ENCODE data around the gene PRPF19. TPM values are rescaled to one million over a fixed set of nuclear protein-coding genes. Genes with fewer than 3 reads are reported as not detected.

The PRPF19 gene
- total RNA-seq, 1 donor from 2014 or later: 136 TPM

- intact Hi-C loops (cut with micrococcal nuclease): no loop called here
These were observed 42.5 kb downstream of the PRPF19 start for GRCh38 chr11:60863550-60864521.

- intact Hi-C loops (cut with micrococcal nuclease): no loop called here
These were observed 44.2 kb downstream of the PRPF19 start for GRCh38 chr11:60862171-60862570.

GRCh38 chr11:60860943-60861342 lies 45.4 kb downstream of the PRPF19 start:
- intact Hi-C loops (cut with micrococcal nuclease): no loop called here

GRCh38 chr11:60859616-60860250 lies 46.7 kb downstream of the PRPF19 start:
- intact Hi-C loops (cut with micrococcal nuclease): no loop called here

- intact Hi-C loops (cut with micrococcal nuclease): no loop called here
These were observed 47.5 kb downstream of the PRPF19 start for GRCh38 chr11:60858731-60859464.

- intact Hi-C loops (cut with micrococcal nuclease): no loop called here
These were observed 48.1 kb downstream of the PRPF19 start for GRCh38 chr11:60858236-60858635.

GRCh38 chr11:60857378-60858232 lies 48.8 kb downstream of the PRPF19 start:
- intact Hi-C loops (cut with micrococcal nuclease): no loop called here

GRCh38 chr11:60855726-60856633 lies 50.4 kb downstream of the PRPF19 start, which contains the start of gene PTGDR2:
Gene PTGDR2, minus strand, starts transcription at chr11:60855950. Its CDS starts 2,228 bp downstream, at chr11:60853722.
- intact Hi-C loops (cut with micrococcal nuclease): no loop called here

- intact Hi-C loops (cut with micrococcal nuclease): no loop called here
These were observed 51.3 kb downstream of the PRPF19 start for GRCh38 chr11:60854847-60855725.

- intact Hi-C loops (cut with micrococcal nuclease): no loop called here
These were observed 52.1 kb downstream of the PRPF19 start for GRCh38 chr11:60854140-60854846.

- intact Hi-C loops (cut with micrococcal nuclease): no loop called here
These were observed 53.1 kb downstream of the PRPF19 start for GRCh38 chr11:60852982-60853950.

- intact Hi-C loops (cut with micrococcal nuclease): no loop called here
These were observed 54.0 kb downstream of the PRPF19 start for GRCh38 chr11:60852117-60852981.

- intact Hi-C loops (cut with micrococcal nuclease): no loop called here
These were observed 54.9 kb downstream of the PRPF19 start for GRCh38 chr11:60851327-60852104.

GRCh38 chr11:60849641-60850520 lies 56.5 kb downstream of the PRPF19 start:
- intact Hi-C loops (cut with micrococcal nuclease): no loop called here
